ENCODE data around the gene CDC42EP2. TPM values are rescaled to one million over a fixed set of nuclear protein-coding genes. Genes with fewer than 3 reads are reported as not detected.

CDC42EP2 gene
- total RNA-seq, 1 donor from 2014 or later: 34.7 TPM

- intact Hi-C loops (cut with DNase I): no loop called here
- ATAC-seq (no peak), DNase-seq (ENCODE audit: low spot score) (no peak)
Observed at GRCh38 chr11:65351511-65351910, 36.8 kb downstream of the CDC42EP2 start.

GRCh38 chr11:65352783-65353182 lies 38.1 kb downstream of the CDC42EP2 start:
- ATAC-seq (no peak), DNase-seq (ENCODE audit: low spot score) (no peak)
- intact Hi-C loops (cut with DNase I): no loop called here

GRCh38 chr11:65353376-65353775 lies 38.7 kb downstream of the CDC42EP2 start:
- intact Hi-C loops (cut with DNase I): no loop called here
- DNase-seq (ENCODE audit: low spot score) (no peak), ATAC-seq (no peak)

GRCh38 chr11:65353900-65354264 lies 39.2 kb downstream of the CDC42EP2 start:
- intact Hi-C loops (cut with DNase I): no loop called here
- DNase-seq (ENCODE audit: low spot score) (no peak), ATAC-seq (peak; percentile 14)

GRCh38 chr11:65354265-65355012 lies 39.8 kb downstream of the CDC42EP2 start, which contains the start of gene TIGD3:
Gene TIGD3, plus strand, starts transcription at chr11:65354751. Its CDS starts 1,058 bp downstream, at chr11:65355809.
- DNase-seq (ENCODE audit: low spot score): peak; percentile 99
- peak; percentile 97 for ATAC-seq
- intact Hi-C loops (cut with DNase I): no loop called here

GRCh38 chr11:65355013-65355775 lies 40.5 kb downstream of the CDC42EP2 start:
- DNase-seq (ENCODE audit: low spot score) (no peak), ATAC-seq (no peak)

GRCh38 chr11:65355776-65356393 lies 41.2 kb downstream of the CDC42EP2 start:
- intact Hi-C loops (cut with DNase I): no loop called here
- DNase-seq (ENCODE audit: low spot score) (peak; percentile 72), ATAC-seq (peak; percentile 1)

More at GRCh38 chr11:65355013-65355775, 40.5 kb downstream of the CDC42EP2 start:
- intact Hi-C loops (cut with DNase I): no loop called here

GRCh38 chr11:65356394-65356972 lies 41.8 kb downstream of the CDC42EP2 start:
- DNase-seq (ENCODE audit: low spot score): no peak
- intact Hi-C loops (cut with DNase I): no loop called here
- ATAC-seq: no peak

- ATAC-seq: no peak
- intact Hi-C loops (cut with DNase I): no loop called here
- no peak for DNase-seq (ENCODE audit: low spot score)
Observed at GRCh38 chr11:65357856-65358356, 43.2 kb downstream of the CDC42EP2 start.

- intact Hi-C loops (cut with DNase I): no loop called here
- ATAC-seq: peak; percentile 30
- DNase-seq (ENCODE audit: low spot score): no peak
Observed at GRCh38 chr11:65362320-65362931, 47.8 kb downstream of the CDC42EP2 start.

- intact Hi-C loops (cut with DNase I): no loop called here
- no peak for ATAC-seq
Observed at GRCh38 chr11:65362966-65363365, 48.3 kb downstream of the CDC42EP2 start.

GRCh38 chr11:65363770-65364169 lies 49.1 kb downstream of the CDC42EP2 start:
- intact Hi-C loops (cut with DNase I): no loop called here
- no peak for ATAC-seq

More at GRCh38 chr11:65362966-65363365, 48.3 kb downstream of the CDC42EP2 start:
- no peak for DNase-seq (ENCODE audit: low spot score)

GRCh38 chr11:65366340-65366773 lies 51.7 kb downstream of the CDC42EP2 start:
- no peak for DNase-seq (ENCODE audit: low spot score)
- ATAC-seq: peak; percentile 80
- intact Hi-C loops (cut with DNase I): no loop called here

More at GRCh38 chr11:65363770-65364169, 49.1 kb downstream of the CDC42EP2 start:
- no peak for DNase-seq (ENCODE audit: low spot score)

- intact Hi-C loops (cut with DNase I): loop anchor here (10.0 kb wide), 3 partner anchors 94 to 224 kb away; partner anchors contain the start of gene KCNK7
- DNase-seq (ENCODE audit: low spot score): no peak
- no peak for ATAC-seq
Observed at GRCh38 chr11:65370659-65371049, 56.0 kb downstream of the CDC42EP2 start.

Other genes with a start within 250 kb of the CDC42EP2 start
- 0.71 TPM for gene CDCA5, start 230.8 kb upstream of the CDC42EP2 start, total RNA-seq
- 32.9 TPM for gene ZFPL1, start 230.6 kb upstream of the CDC42EP2 start, total RNA-seq
- gene VPS51, start 218.7 kb upstream of the CDC42EP2 start, total RNA-seq: 115 TPM
- 18.2 TPM for gene TM7SF2, start 203.0 kb upstream of the CDC42EP2 start, total RNA-seq
- 6.8 TPM for gene ZNHIT2, start 197.2 kb upstream of the CDC42EP2 start, total RNA-seq
- 722 TPM for gene FAU, start 192.7 kb upstream of the CDC42EP2 start, total RNA-seq
- 32.1 TPM for gene MRPL49, start 192.5 kb upstream of the CDC42EP2 start, total RNA-seq
- 75.9 TPM for gene SYVN1, start 180.3 kb upstream of the CDC42EP2 start, total RNA-seq
- gene SPDYC, start 144.6 kb upstream of the CDC42EP2 start, total RNA-seq: not detected
- gene CAPN1, start 132.9 kb upstream of the CDC42EP2 start, total RNA-seq: 125 TPM
- gene POLA2, start 52.9 kb upstream of the CDC42EP2 start, total RNA-seq: 5.5 TPM
- 62.5 TPM for gene DPF2, start 19.0 kb downstream of the CDC42EP2 start, total RNA-seq
- not detected for gene TIGD3, start 39.9 kb downstream of the CDC42EP2 start, total RNA-seq
- 12.0 TPM for gene SLC25A45, start 67.8 kb downstream of the CDC42EP2 start, total RNA-seq
- gene FRMD8, start 71.8 kb downstream of the CDC42EP2 start, total RNA-seq: 65.9 TPM
- gene NEAT1, start 107.9 kb downstream of the CDC42EP2 start, total RNA-seq: 1,255 TPM
- gene MALAT1, start 184.2 kb downstream of the CDC42EP2 start, total RNA-seq: 14,857 TPM
- 64.0 TPM for gene SCYL1, start 210.2 kb downstream of the CDC42EP2 start, total RNA-seq
- gene LTBP3, start 243.5 kb downstream of the CDC42EP2 start, total RNA-seq: 306 TPM